NCI-H460 (cell line): Measurements from ENCODE around the gene ARHGAP26. TPM values are rescaled to one million over a fixed set of nuclear protein-coding genes. Genes with fewer than 3 reads are reported as not detected.
"Not testable (repeated sequence)": the region's sequence is repeated elsewhere in the genome, so short reads cannot be mapped to it uniquely, and the experiment has no call there.

Experiments used
- DNase-seq: peaks from one replicate; pipeline ENCODE4 v3.0.0-alpha.2; 2016; ENCODE audit warnings: low read depth; ENCODE audit errors: extremely low read depth
- total RNA-seq: library from RNA; depleted of rRNA; stranded (reverse); fragments of >200 nt; shearing (Covaris generic); gene quantifications from 2 replicates; pipeline ENCODE4 v1.2.3, GENCODE V29; 2014

The ARHGAP26 gene
- total RNA-seq, 1 experiment from 2014 or later = 3.9 TPM

- DNase-seq = no peak
These were observed 296.5 kb downstream of the ARHGAP26 start for GRCh38 chr5:143066556-143067281.

GRCh38 chr5:143068712-143069111 lies 298.5 kb downstream of the ARHGAP26 start:
- DNase-seq = no peak

- DNase-seq = no peak
These were observed 301.8 kb downstream of the ARHGAP26 start for GRCh38 chr5:143071927-143072326.

- no peak for DNase-seq
These were observed 302.6 kb downstream of the ARHGAP26 start for GRCh38 chr5:143072734-143073133.

- DNase-seq = no peak
These were observed 303.6 kb downstream of the ARHGAP26 start for GRCh38 chr5:143073766-143074165.

- DNase-seq = no peak
These were observed 304.3 kb downstream of the ARHGAP26 start for GRCh38 chr5:143074414-143074996.

- DNase-seq = no peak
These were observed 306.2 kb downstream of the ARHGAP26 start for GRCh38 chr5:143076377-143076776.

GRCh38 chr5:143077453-143078103 lies 307.4 kb downstream of the ARHGAP26 start:
- DNase-seq = no peak

GRCh38 chr5:143078313-143078712 lies 308.1 kb downstream of the ARHGAP26 start:
- DNase-seq = no peak

- DNase-seq = no peak
These were observed 308.8 kb downstream of the ARHGAP26 start for GRCh38 chr5:143078971-143079370.

GRCh38 chr5:143080407-143080806 lies 310.2 kb downstream of the ARHGAP26 start:
- DNase-seq = no peak

GRCh38 chr5:143080982-143081381 lies 310.8 kb downstream of the ARHGAP26 start:
- DNase-seq = no peak

- no peak for DNase-seq
These were observed 312.8 kb downstream of the ARHGAP26 start for GRCh38 chr5:143083006-143083405.

- no peak for DNase-seq
These were observed 314.2 kb downstream of the ARHGAP26 start for GRCh38 chr5:143084407-143084806.

- no peak for DNase-seq
These were observed 315.2 kb downstream of the ARHGAP26 start for GRCh38 chr5:143085319-143085917.

GRCh38 chr5:143086546-143086907 lies 316.4 kb downstream of the ARHGAP26 start:
- no peak for DNase-seq

- no peak for DNase-seq
These were observed 316.9 kb downstream of the ARHGAP26 start for GRCh38 chr5:143086908-143087637.

GRCh38 chr5:143088702-143089101 lies 318.5 kb downstream of the ARHGAP26 start:
- not testable (repeated sequence) for DNase-seq

- not testable (repeated sequence) for DNase-seq
These were observed 319.9 kb downstream of the ARHGAP26 start for GRCh38 chr5:143090044-143090443.

- not testable (repeated sequence) for DNase-seq
These were observed 322.7 kb downstream of the ARHGAP26 start for GRCh38 chr5:143092711-143093451.
